ENCODE results near the gene HAO2. TPM values are rescaled to one million over a fixed set of nuclear protein-coding genes. Genes with fewer than 3 reads are reported as not detected.

HAO2 gene
- total RNA-seq, 1 donor from 2014 or later: not detected

GRCh38 chr1:119370748-119371147, 2.2 kb downstream of the HAO2 start:
- TF ChIP-seq EZH2 (IDR thresholded peaks at IDR 0.05; ENCODE audit: insufficient read depth, low read length): no peak
- no peak for TF ChIP-seq CTCF (IDR thresholded peaks at IDR 0.05; ENCODE audit: insufficient read depth, low read depth, low read length)
- no peak overlapping the region for H3K27ac ChIP-seq (ENCODE audit: low read depth, low read length)

GRCh38 chr1:119371815-119372214, 3.2 kb downstream of the HAO2 start:
- no peak overlapping the region for H3K4me2 ChIP-seq (ENCODE audit: low read length)
- no peak overlapping the region for H3K4me3 ChIP-seq (ENCODE audit: insufficient read depth, low read depth, low read length)
- TF ChIP-seq EZH2 (IDR thresholded peaks at IDR 0.05; ENCODE audit: insufficient read depth, low read length) (no peak), CTCF (IDR thresholded peaks at IDR 0.05; ENCODE audit: insufficient read depth, low read depth, low read length) (no peak)
- Mint-ChIP-seq H3K4me1 (ENCODE audit: low read depth, unreplicated experiment) (peaks cover 24% of the 10 kb centered on the region), H3K4me3 (ENCODE audit: unreplicated experiment) (no peak overlapping the region), H3K27ac (ENCODE audit: unreplicated experiment) (no peak overlapping the region), H3K9me3 (ENCODE audit: unreplicated experiment) (no peaks in the 10 kb centered on the region), H3K27me3 (ENCODE audit: low read depth, unreplicated experiment) (peaks cover 18% of the 10 kb centered on the region), H3K36me3 (ENCODE audit: low read depth, unreplicated experiment) (no peaks in the 10 kb centered on the region)
- no peaks in the 10 kb centered on the region for H3K9me3 ChIP-seq (ENCODE audit: insufficient read depth, low read depth, low read length)
- H3K27ac ChIP-seq (ENCODE audit: low read depth, low read length): no peak overlapping the region
- H3K4me1 ChIP-seq (ENCODE audit: insufficient read depth, low read length): no peaks in the 10 kb centered on the region
- H2AFZ ChIP-seq (ENCODE audit: low read depth, low read length): no peak overlapping the region
- DNase-seq (ENCODE audit: low read depth) (no peak), FAIRE-seq (no peak)
- H3K27me3 ChIP-seq (ENCODE audit: insufficient read depth, low read length): peaks cover 7% of the 10 kb centered on the region
- no peak overlapping the region for H3K9ac ChIP-seq (ENCODE audit: low read length)
- no peaks in the 10 kb centered on the region for H3K36me3 ChIP-seq (ENCODE audit: insufficient read depth, low read length)
- H4K20me1 ChIP-seq (ENCODE audit: insufficient read depth, low read length): no peaks in the 10 kb centered on the region
- no peaks in the 10 kb centered on the region for H3K79me2 ChIP-seq (ENCODE audit: insufficient read depth, low read length)

More at GRCh38 chr1:119370748-119371147, 2.2 kb downstream of the HAO2 start:
- no peak overlapping the region for H3K9ac ChIP-seq (ENCODE audit: low read length)
- Mint-ChIP-seq H3K36me3 (ENCODE audit: low read depth, unreplicated experiment) (no peaks in the 10 kb centered on the region), H3K27me3 (ENCODE audit: low read depth, unreplicated experiment) (peaks cover 20% of the 10 kb centered on the region), H3K4me1 (ENCODE audit: low read depth, unreplicated experiment) (peaks cover 24% of the 10 kb centered on the region), H3K27ac (ENCODE audit: unreplicated experiment) (no peak overlapping the region), H3K9me3 (ENCODE audit: unreplicated experiment) (no peaks in the 10 kb centered on the region), H3K4me3 (ENCODE audit: unreplicated experiment) (no peak overlapping the region)
- no peaks in the 10 kb centered on the region for H3K9me3 ChIP-seq (ENCODE audit: insufficient read depth, low read depth, low read length)
- no peaks in the 10 kb centered on the region for H3K79me2 ChIP-seq (ENCODE audit: insufficient read depth, low read length)
- FAIRE-seq (no peak), DNase-seq (ENCODE audit: low read depth) (no peak)
- H2AFZ ChIP-seq (ENCODE audit: low read depth, low read length): no peak overlapping the region
- H3K4me1 ChIP-seq (ENCODE audit: insufficient read depth, low read length): no peaks in the 10 kb centered on the region
- no peak overlapping the region for H3K4me3 ChIP-seq (ENCODE audit: insufficient read depth, low read depth, low read length)
- H3K4me2 ChIP-seq (ENCODE audit: low read length): no peak overlapping the region
- no peaks in the 10 kb centered on the region for H4K20me1 ChIP-seq (ENCODE audit: insufficient read depth, low read length)
- H3K27me3 ChIP-seq (ENCODE audit: insufficient read depth, low read length): peaks cover 7% of the 10 kb centered on the region
- H3K36me3 ChIP-seq (ENCODE audit: insufficient read depth, low read length): no peaks in the 10 kb centered on the region

GRCh38 chr1:119372503-119373086, 4.0 kb downstream of the HAO2 start:
- H3K4me2 ChIP-seq (ENCODE audit: low read length): no peak overlapping the region
- no peak overlapping the region for H3K27ac ChIP-seq (ENCODE audit: low read depth, low read length)
- no peaks in the 10 kb centered on the region for H3K79me2 ChIP-seq (ENCODE audit: insufficient read depth, low read length)
- no peaks in the 10 kb centered on the region for H3K36me3 Mint-ChIP-seq (ENCODE audit: low read depth, unreplicated experiment)
- peaks cover 7% of the 10 kb centered on the region for H3K27me3 ChIP-seq (ENCODE audit: insufficient read depth, low read length)
- DNase-seq (ENCODE audit: low read depth): no peak
- H3K4me3 Mint-ChIP-seq (ENCODE audit: unreplicated experiment): no peak overlapping the region
- no peaks in the 10 kb centered on the region for H3K4me1 ChIP-seq (ENCODE audit: insufficient read depth, low read length)
- no peak for FAIRE-seq
- H3K9me3 ChIP-seq (ENCODE audit: insufficient read depth, low read depth, low read length): no peaks in the 10 kb centered on the region
- no peaks in the 10 kb centered on the region for H3K9me3 Mint-ChIP-seq (ENCODE audit: unreplicated experiment)
- TF ChIP-seq CTCF (IDR thresholded peaks at IDR 0.05; ENCODE audit: insufficient read depth, low read depth, low read length) (no peak), EZH2 (IDR thresholded peaks at IDR 0.05; ENCODE audit: insufficient read depth, low read length) (no peak)
- no peak overlapping the region for H3K27ac Mint-ChIP-seq (ENCODE audit: unreplicated experiment)
- H3K4me3 ChIP-seq (ENCODE audit: insufficient read depth, low read depth, low read length): no peak overlapping the region
- H4K20me1 ChIP-seq (ENCODE audit: insufficient read depth, low read length): no peaks in the 10 kb centered on the region
- peaks cover 24% of the 10 kb centered on the region for H3K4me1 Mint-ChIP-seq (ENCODE audit: low read depth, unreplicated experiment)
- H2AFZ ChIP-seq (ENCODE audit: low read depth, low read length): no peak overlapping the region
- peaks cover 12% of the 10 kb centered on the region for H3K27me3 Mint-ChIP-seq (ENCODE audit: low read depth, unreplicated experiment)
- no peaks in the 10 kb centered on the region for H3K36me3 ChIP-seq (ENCODE audit: insufficient read depth, low read length)
- H3K9ac ChIP-seq (ENCODE audit: low read length): no peak overlapping the region
